A172 (cell line): ENCODE results near the gene THUMPD1. TPM values are rescaled to one million over a fixed set of nuclear protein-coding genes. Genes with fewer than 3 reads are reported as not detected.
"Not testable (repeated sequence)": the region's sequence is repeated elsewhere in the genome, so short reads cannot be mapped to it uniquely, and the experiment has no call there.

Experiments
- DNase-seq: peaks from one replicate; pipeline ENCODE4 v3.0.0-alpha.2; 2015; ENCODE audit warnings: low spot score
- total RNA-seq: library from RNA; depleted of rRNA; stranded (reverse); fragments of >200 nt; shearing (Covaris generic); gene quantifications from 2 replicates; pipeline ENCODE4 v1.2.3, GENCODE V29; 2014; rRNA removed

Gene THUMPD1
- total RNA-seq, 1 experiment from 2014 or later, result 51.0 TPM

GRCh38 chr16:20694096-20694495 lies 47.5 kb downstream of the THUMPD1 start:
- DNase-seq, result not testable (repeated sequence)

GRCh38 chr16:20689668-20690067 lies 52.0 kb downstream of the THUMPD1 start:
- DNase-seq, result no peak

- DNase-seq, result no peak
These were observed 57.8 kb downstream of the THUMPD1 start for GRCh38 chr16:20683812-20684211.

Other genes starting within 250 kb of the THUMPD1 start
- not detected in 2 replicates for gene ACSM2B, start 165.5 kb downstream of the THUMPD1 start, total RNA-seq
- not detected in 2 replicates for gene ACSM1, start 44.1 kb downstream of the THUMPD1 start, total RNA-seq
- gene ACSM3, start 22.2 kb upstream of the THUMPD1 start, total RNA-seq, result 0.96 and 1.00 TPM in 2 replicates
- 47.0 and 49.5 TPM in 2 replicates for gene ERI2, start 64.7 kb upstream of the THUMPD1 start, total RNA-seq
- gene REXO5, start 64.7 kb upstream of the THUMPD1 start, total RNA-seq, result 14.5 and 17.9 TPM in 2 replicates
- gene DCUN1D3, start 158.5 kb upstream of the THUMPD1 start, total RNA-seq, result 26.1 and 28.8 TPM in 2 replicates
- 58.3 and 77.2 TPM in 2 replicates for gene LYRM1, start 159.0 kb upstream of the THUMPD1 start, total RNA-seq